Sigmoid colon (tissue), 7 donors: ENCODE results near the gene NCKAP5. TPM values are rescaled to one million over a fixed set of nuclear protein-coding genes. Genes with fewer than 3 reads are reported as not detected.

ENCODE experiments used
- DNase-seq: peaks from one replicate; pipeline ENCODE4 v3.0.0-alpha.2; 2019
- H3K27ac ChIP-seq, 4 donors: fragments of 200-600 bp; sonication (generic); one replicate each; pipeline ENCODE4 v1.5.1; 2016 to 2019; ENCODE audit warnings: mild to moderate bottlenecking in 1 of 4
- H3K27me3 ChIP-seq, 3 donors: fragments of 200-600 bp; sonication (generic); one replicate each; pipeline ENCODE4 v1.5.1; 2019; ENCODE audit warnings: mild to moderate bottlenecking in 1 of 3
- H3K36me3 ChIP-seq, 4 donors: fragments of 200-600 bp; sonication (generic); one replicate each; pipeline ENCODE4 v1.5.1; 2016 to 2019
- H3K4me1 ChIP-seq, 4 donors: fragments of 200-600 bp; sonication (generic); one replicate each; pipeline ENCODE4 v1.5.1; 2017 to 2019
- H3K4me3 ChIP-seq, 4 donors: fragments of 200-600 bp; sonication (generic); one replicate each; pipeline ENCODE4 v1.5.1; 2017 to 2019; ENCODE audit warnings: mild to moderate bottlenecking in 2 of 4, moderate library complexity in 1 of 4
- H3K9me3 ChIP-seq, 4 donors: fragments of 200-600 bp in 3 of 4; sonication (generic) in 3 of 4; one replicate each; pipeline versions ENCODE4 v1.5.1 to v1.6.1; 2013 to 2019
- CTCF ChIP-seq, 4 experiments: fragments of 450-650 bp in 3 of 4; fragments of 200-600 bp in 1 of 4; IDR thresholded peaks; one replicate each; pipeline ENCODE4 v1.5.1; 2016 to 2019; ENCODE audit warnings: antibody characterized with exemption in 4 of 4, mild to moderate bottlenecking in 3 of 4, moderate library complexity in 2 of 4
- EP300 ChIP-seq, 4 donors: sonication (generic); formaldehyde crosslinking; IDR thresholded peaks; one replicate each; pipeline ENCODE4 v1.6.1; 2017; ENCODE audit warnings: antibody characterized with exemption in 4 of 4
- POLR2A ChIP-seq, 2 donors: fragments of 450-650 bp; IDR thresholded peaks; one replicate each; pipeline ENCODE4 v1.6.1; 2016; ENCODE audit warnings: antibody characterized with exemption in 2 of 2, mild to moderate bottlenecking in 2 of 2, moderate library complexity in 2 of 2
- POLR2AphosphoS5 ChIP-seq, 4 donors: sonication (generic); formaldehyde crosslinking; IDR thresholded peaks; one replicate each; pipeline ENCODE4 v1.6.1; 2017; ENCODE audit warnings: antibody characterized with exemption in 4 of 4
- WGBS, 2 donors: extraction: QIAGEN DNeasy Blood & Tissue Kit; methylation state at CpG; one replicate each; pipeline ENCODE4 v1.1.7; 2013; 5-methylcytosine and 5-hydroxymethylcytosine counted together
- intact Hi-C: fragments of 100-400 bp; cut with DNase I; formaldehyde crosslinking; loops from one replicate; pipeline ENCODE4 v1.15.1; 2023
- polyA plus RNA-seq, 3 donors: library from polyadenylated mRNA; stranded (reverse); fragments of 200-250 nt; gene quantifications; one replicate each; pipeline ENCODE4 v1.2.3, GENCODE V29; 2013
- total RNA-seq, 4 donors: library from RNA; depleted of rRNA; stranded (reverse); fragments of >200 nt; gene quantifications; one replicate each; pipeline ENCODE4 v1.1.0, GENCODE V29; 2016
- donor health status: healthy with polysubstance abuse.
- donor health status: Bipolar disorder and iron deficiency.
- donor health status: healthy.

The NCKAP5 gene
- total and polyA plus RNA-seq, 7 donors: under 0.01 to 3.7 (median 0.60) TPM

- no peaks in the 10 kb centered on the region for H3K36me3 ChIP-seq
- H3K4me1 ChIP-seq: no peaks in the 10 kb centered on the region
- no peak for DNase-seq
- H3K27ac ChIP-seq: no peak overlapping the region
- H3K27me3 ChIP-seq: no peaks in the 10 kb centered on the region
- H3K4me3 ChIP-seq: no peak overlapping the region
- TF ChIP-seq POLR2AphosphoS5 (IDR thresholded peaks at IDR 0.05) (no peak), POLR2A (IDR thresholded peaks at IDR 0.05) (no peak), EP300 (IDR thresholded peaks at IDR 0.05) (no peak)
- 92 to 95% methylated on average over 4 of the region's 4 CpGs for WGBS, 2 donors
- intact Hi-C loops: no loop called here
- H3K9me3 ChIP-seq: no peaks in the 10 kb centered on the region
Measured at GRCh38 chr2:132873738-132874137, 694.5 kb downstream of the NCKAP5 start.

- intact Hi-C loops: no loop called here
- TF ChIP-seq POLR2A (IDR thresholded peaks at IDR 0.05) (no peak), CTCF (IDR thresholded peaks at IDR 0.05) (no peak), POLR2AphosphoS5 (IDR thresholded peaks at IDR 0.05) (no peak)
Measured at GRCh38 chr2:132871831-132872230, 696.4 kb downstream of the NCKAP5 start.

GRCh38 chr2:132863961-132864360 is 704.3 kb downstream of the NCKAP5 start:
- H3K36me3 ChIP-seq: no peaks in the 10 kb centered on the region
- H3K4me1 ChIP-seq: no peaks in the 10 kb centered on the region
- intact Hi-C loops: no loop called here
- DNase-seq: no peak
- H3K4me3 ChIP-seq: no peak overlapping the region
- TF ChIP-seq POLR2AphosphoS5 (IDR thresholded peaks at IDR 0.05) (no peak), POLR2A (IDR thresholded peaks at IDR 0.05) (no peak), CTCF (IDR thresholded peaks at IDR 0.05) (no peak), EP300 (IDR thresholded peaks at IDR 0.05) (no peak)
- H3K27me3 ChIP-seq: no peaks in the 10 kb centered on the region
- H3K9me3 ChIP-seq: no peaks in the 10 kb centered on the region
- H3K27ac ChIP-seq: no peak overlapping the region

More at GRCh38 chr2:132871831-132872230, 696.4 kb downstream of the NCKAP5 start:
- Histone ChIP-seq H3K27me3 (no peaks in the 10 kb centered on the region), H3K4me1 (no peaks in the 10 kb centered on the region), H3K4me3 (no peak overlapping the region), H3K9me3 (no peaks in the 10 kb centered on the region), H3K27ac (no peak overlapping the region), H3K36me3 (no peaks in the 10 kb centered on the region)
- DNase-seq: no peak
- WGBS, 2 donors: 71 to 80% methylated on average over 4 of the region's 4 CpGs

- H3K9me3 ChIP-seq: no peaks in the 10 kb centered on the region
- TF ChIP-seq POLR2AphosphoS5 (IDR thresholded peaks at IDR 0.05) (no peak), POLR2A (IDR thresholded peaks at IDR 0.05) (no peak), CTCF (IDR thresholded peaks at IDR 0.05) (no peak), EP300 (IDR thresholded peaks at IDR 0.05) (no peak)
- no peaks in the 10 kb centered on the region for H3K27me3 ChIP-seq
- H3K4me1 ChIP-seq: no peaks in the 10 kb centered on the region
- H3K36me3 ChIP-seq: no peaks in the 10 kb centered on the region
- DNase-seq: no peak
- intact Hi-C loops: no loop called here
- no peak overlapping the region for H3K27ac ChIP-seq
- WGBS, 2 donors: 92% methylated on average over 2 of the region's 2 CpGs
- H3K4me3 ChIP-seq: no peak overlapping the region
Measured at GRCh38 chr2:132860220-132860619, 708.0 kb downstream of the NCKAP5 start.

- H3K4me1 ChIP-seq: no peaks in the 10 kb centered on the region
- TF ChIP-seq CTCF (IDR thresholded peaks at IDR 0.05) (no peak), POLR2A (IDR thresholded peaks at IDR 0.05) (no peak), POLR2AphosphoS5 (IDR thresholded peaks at IDR 0.05) (no peak), EP300 (IDR thresholded peaks at IDR 0.05) (no peak)
- H3K27me3 ChIP-seq: no peaks in the 10 kb centered on the region
- no peaks in the 10 kb centered on the region for H3K9me3 ChIP-seq
- 66 to 83% methylated on average over 5 of the region's 5 CpGs for WGBS, 2 donors
- DNase-seq: no peak
- no peak overlapping the region for H3K4me3 ChIP-seq
- intact Hi-C loops: no loop called here
- H3K27ac ChIP-seq: no peak overlapping the region
- H3K36me3 ChIP-seq: no peaks in the 10 kb centered on the region
Measured at GRCh38 chr2:132859590-132859989, 708.7 kb downstream of the NCKAP5 start.
